Measurements from ENCODE around the gene TXNDC5.

TXNDC5 gene

DNA sequence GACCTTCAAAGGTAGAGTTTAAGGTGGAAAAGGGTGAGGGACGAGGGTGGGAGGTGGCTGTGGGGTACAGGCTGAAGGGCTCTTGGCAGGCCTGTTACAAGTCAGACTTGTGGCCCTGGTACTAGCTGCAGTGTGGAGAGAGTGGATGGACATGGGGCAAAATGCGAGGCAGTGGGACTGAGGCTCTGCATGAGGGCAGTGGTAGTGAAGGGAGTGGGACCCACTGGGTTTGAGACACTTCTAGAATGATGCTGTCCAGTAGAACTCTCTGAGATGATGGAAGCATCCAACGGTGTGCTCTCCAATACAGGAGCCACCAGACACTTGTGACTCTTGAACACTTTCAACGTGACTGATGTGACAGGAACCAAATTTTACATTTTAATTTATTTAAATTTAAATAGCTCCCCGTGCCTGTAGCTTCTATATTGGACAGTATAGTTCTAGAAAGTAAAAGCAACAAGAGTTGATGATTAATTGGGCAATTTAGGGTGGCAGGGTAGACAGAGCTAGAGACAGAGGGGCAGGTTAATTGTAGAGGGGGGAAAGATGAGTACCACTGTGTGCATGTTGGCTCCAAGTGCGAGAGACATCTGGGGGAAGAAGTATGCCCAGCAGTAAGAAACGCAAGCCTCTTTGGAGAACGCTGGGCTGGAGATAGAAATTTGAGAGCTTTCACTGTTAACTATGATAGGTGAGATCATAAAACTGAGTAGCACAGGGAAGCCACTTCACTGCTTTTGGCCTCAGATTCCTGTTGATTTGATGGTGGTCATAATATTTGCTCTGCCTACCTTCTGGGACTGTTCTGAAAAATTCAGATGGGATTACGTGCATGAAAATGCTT lies 77.5 kb downstream of the TXNDC5 start:
- Histone ChIP-seq H3K9ac (ENCODE audit: low read depth, low read length) (no peak overlapping the region), H3K36me3 (ENCODE audit: insufficient read depth, low read length) (no peaks in the 10 kb centered on the region), H3K9me3 (ENCODE audit: control insufficient read depth, insufficient read depth, low read length) (no peaks in the 10 kb centered on the region), H3K4me1 (ENCODE audit: insufficient read depth, low read length) (no peaks in the 10 kb centered on the region)
